ENCODE results near the gene PRPSAP1. TPM values are rescaled to one million over a fixed set of nuclear protein-coding genes. Genes with fewer than 3 reads are reported as not detected.

PRPSAP1 gene
- total and polyA plus RNA-seq, 2 of the 8 experiments (the other 6 are each of a cell fraction or from before 2014, with no cell fraction given) = 32.0 to 54.2 TPM

- no peak overlapping the region for H2AFZ ChIP-seq (ENCODE audit: low read length)
- H3K4me2 ChIP-seq (ENCODE audit: insufficient read depth in 1 of 2, low read depth in 2 of 2, low read length in 2 of 2) = no peak overlapping the region
- H2BK5ac ChIP-seq (ENCODE audit: low read depth, low read length) = no peak overlapping the region
- H4K8ac ChIP-seq (ENCODE audit: extremely low read depth, insufficient read depth, low read length) = no peak overlapping the region
- H3K9me3 ChIP-seq (ENCODE audit: insufficient read depth in 2 of 2, low read depth in 1 of 2, low read length in 1 of 2) = no peaks in the 10 kb centered on the region
- no peak overlapping the region for H4K5ac ChIP-seq (ENCODE audit: insufficient read length, low read depth, low read length)
- no peak overlapping the region for H2BK120ac ChIP-seq (replicated peaks; ENCODE audit: low read depth, low read length)
- H3K14ac ChIP-seq (ENCODE audit: insufficient read length) = no peak overlapping the region
- no peak overlapping the region for H3K4me3 ChIP-seq (ENCODE audit: extremely low read depth in 1 of 4, insufficient read depth in 2 of 4, low read depth in 3 of 4, low read length in 4 of 4)
- H2AK5ac ChIP-seq (ENCODE audit: low read depth, low read length) = no peak overlapping the region
- H3K27me3 ChIP-seq (replicated peaks in 1 of 4; ENCODE audit: control insufficient read depth in 3 of 4, extremely low read depth in 1 of 4, insufficient read depth in 3 of 4, low read length in 3 of 4) = no peaks in the 10 kb centered on the region
- no peak for DNase-seq (ENCODE audit: low read depth in 1 of 2, low spot score in 2 of 2)
- no peak overlapping the region for H2BK15ac ChIP-seq (ENCODE audit: low read length)
- peaks cover 0 to 14% (median 7%) of the 10 kb centered on the region in 4 experiments; a peak in 4 of 8 replicates for H3K36me3 ChIP-seq (ENCODE audit: control insufficient read depth in 2 of 4, insufficient read depth in 4 of 4, low read length in 3 of 4)
- POLR2A ChIA-PET (ENCODE audit: partially characterized antibody) = no interaction called here
- H3K4ac ChIP-seq (replicated peaks; ENCODE audit: insufficient read length, low read depth, low read length) = no peak overlapping the region
- WGBS, 2 experiments (ENCODE audit: extremely low coverage in 1 of 2, insufficient coverage in 1 of 2, insufficient read length in 1 of 2, insufficient replicate concordance in 2 of 2, low coverage in 1 of 2, low lambda C conversion rate in 2 of 2, missing lambda C conversion rate in 1 of 2) = 85% methylated on average over 6 of the region's 6 CpGs; no CpG with 5 or more reads in 1 of the 2 experiments
- no peak overlapping the region for H3K23ac ChIP-seq (ENCODE audit: insufficient read length)
- CTCF ChIA-PET (ENCODE audit: partially characterized antibody) = interaction anchor here (1.2 kb wide), 1 partner anchor 44 kb away, joined by 4 read pairs; no protein-coding TSS in a partner anchor
- no peak for FAIRE-seq
- H3K23me2 ChIP-seq (ENCODE audit: low read depth, low read length) = no peaks in the 10 kb centered on the region
- peaks cover 0 to 2% of the 10 kb centered on the region in 2 experiments for H4K20me1 ChIP-seq (replicated peaks in 1 of 2; ENCODE audit: control insufficient read depth in 1 of 2, insufficient read depth in 2 of 2, low read length in 2 of 2)
- H2BK12ac ChIP-seq (ENCODE audit: low read depth, low read length) = no peak overlapping the region
- H3K9ac ChIP-seq (replicated peaks in 1 of 4; ENCODE audit: extremely low read depth in 1 of 4, low read depth in 3 of 4, low read length in 3 of 4) = no peak overlapping the region
- H3K27ac ChIP-seq (ENCODE audit: low read depth, low read length) = no peak overlapping the region
- no peaks in the 10 kb centered on the region; a peak in 1 of 4 replicates for H3K79me2 ChIP-seq (ENCODE audit: control insufficient read depth in 1 of 2, insufficient read depth in 2 of 2, low read length in 2 of 2)
- H2BK20ac ChIP-seq (ENCODE audit: low read length) = no peak overlapping the region
- H3K79me1 ChIP-seq (ENCODE audit: low read depth, low read length) = no peaks in the 10 kb centered on the region
- no peaks in the 10 kb centered on the region for H3K4me1 ChIP-seq (replicated peaks in 1 of 4; ENCODE audit: control insufficient read depth in 3 of 4, insufficient read depth in 4 of 4, low read length in 3 of 4)
- no peak overlapping the region for H3K56ac ChIP-seq (replicated peaks; ENCODE audit: insufficient read length, low read depth, low read length)
- H3K18ac ChIP-seq (ENCODE audit: extremely low read depth, low read length) = no peak overlapping the region
- H4K91ac ChIP-seq (replicated peaks; ENCODE audit: insufficient read length, low read length) = no peak overlapping the region
- TF ChIP-seq ZNF274 (IDR thresholded peaks at IDR 0.05; ENCODE audit: borderline replicate concordance, extremely low read depth, low read length) = no peak
- TF ChIP-seq SP2 (IDR thresholded peaks at IDR 0.05; ENCODE audit: low read length) = no peak
- TF ChIP-seq RNF2 (IDR thresholded peaks at IDR 0.05; ENCODE audit: borderline replicate concordance, low read depth, low read length, missing control alignments, poor library complexity, severe bottlenecking) = no peak
- TF ChIP-seq BCL11A (IDR thresholded peaks at IDR 0.05; ENCODE audit: low read depth in 2 of 2, low read length in 2 of 2) = no peak
- TF ChIP-seq CTCF (IDR thresholded peaks at IDR 0.05; ENCODE audit: control extremely low read depth in 1 of 3, insufficient read depth in 1 of 3, low read depth in 1 of 3, low read length in 3 of 3) = no peak
- TF ChIP-seq KDM1A (IDR thresholded peaks at IDR 0.05; ENCODE audit: borderline replicate concordance, low read length) = no peak
- TF ChIP-seq MAX (IDR thresholded peaks at IDR 0.05) = no peak
Observed at GRCh38 chr17:76341301-76341700, 12.4 kb downstream of the PRPSAP1 start.
